ENCODE results near the gene SNRPA.
A peak's percentile ranks its signal among the peaks of the same experiment; 100 is the strongest.

The SNRPA gene

GRCh38 chr19:40797963-40798682, 47.1 kb downstream of the SNRPA start:
- peak; percentile 58 for TF ChIP-seq FOXP2 (optimal IDR thresholded peaks at IDR 0.05; ENCODE audit: borderline replicate concordance, extremely low read depth, extremely low read length, insufficient read depth)
- no peak for TF ChIP-seq TAF1 (IDR thresholded peaks at IDR 0.05; ENCODE audit: borderline replicate concordance, insufficient read depth, low read length)

DNA sequence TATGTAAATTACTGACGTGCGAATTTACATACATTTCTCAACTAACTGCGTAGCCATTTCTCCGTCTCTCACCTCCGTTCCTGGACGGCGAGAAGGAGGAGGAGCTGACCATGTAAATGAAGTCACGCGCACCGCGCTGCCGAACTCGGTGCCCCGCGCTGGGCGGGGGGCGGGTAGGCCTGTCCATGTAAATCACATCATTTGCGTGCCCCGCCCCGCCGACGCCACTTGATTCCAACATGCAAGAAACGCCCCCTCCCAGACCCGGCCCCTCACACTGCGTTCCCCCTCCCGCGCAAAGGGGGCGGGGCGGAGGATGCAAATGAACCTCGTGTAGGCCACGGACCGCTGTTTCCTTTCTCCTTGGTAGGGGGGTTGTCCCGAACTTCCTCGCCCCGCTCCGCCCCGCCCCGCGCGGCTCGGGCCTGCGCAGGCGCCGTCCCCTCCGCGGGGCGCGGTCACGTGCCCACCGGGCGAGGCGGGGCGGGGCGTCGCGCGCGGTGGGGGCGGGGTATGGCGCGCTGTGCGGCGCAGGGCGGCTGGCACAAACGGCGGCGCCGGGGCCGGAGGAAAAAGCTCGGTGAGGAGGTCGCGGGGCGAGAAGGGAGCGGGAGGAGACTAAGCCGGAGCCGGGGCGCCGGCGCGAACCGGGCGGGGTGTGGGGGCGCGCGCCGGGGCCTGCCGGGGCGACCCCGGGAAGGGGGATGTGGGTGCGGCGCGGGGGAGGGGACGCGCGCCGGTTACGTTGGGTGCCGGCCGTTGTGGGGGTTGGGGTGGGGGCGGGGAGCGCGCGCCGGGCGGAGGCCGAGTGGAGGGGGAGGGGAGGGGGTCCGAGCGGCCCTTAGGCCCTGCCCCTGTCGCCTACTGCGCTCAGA, 47.9 kb downstream of the SNRPA start, which contains the start of gene EGLN2:
Gene EGLN2, plus strand, starts transcription at position 509 of the 875 bp plus-strand sequence. CDS start 1,382 bp downstream, outside the sequence.
- TF ChIP-seq TAF1 (IDR thresholded peaks at IDR 0.05; ENCODE audit: borderline replicate concordance, insufficient read depth, low read length) (peak; percentile 53; the same call in 1 of the 2 replicates), FOXP2 (optimal IDR thresholded peaks at IDR 0.05; ENCODE audit: borderline replicate concordance, extremely low read depth, extremely low read length, insufficient read depth) (peak; percentile 74), POLR2AphosphoS5 (IDR thresholded peaks at IDR 0.05; ENCODE audit: low read depth, low read length) (no peak; the same call in none of the 2 replicates), SIN3A (IDR thresholded peaks at IDR 0.05; ENCODE audit: borderline replicate concordance, insufficient read depth, low read length) (no peak)
- TF ChIP-seq, protein P1, sequence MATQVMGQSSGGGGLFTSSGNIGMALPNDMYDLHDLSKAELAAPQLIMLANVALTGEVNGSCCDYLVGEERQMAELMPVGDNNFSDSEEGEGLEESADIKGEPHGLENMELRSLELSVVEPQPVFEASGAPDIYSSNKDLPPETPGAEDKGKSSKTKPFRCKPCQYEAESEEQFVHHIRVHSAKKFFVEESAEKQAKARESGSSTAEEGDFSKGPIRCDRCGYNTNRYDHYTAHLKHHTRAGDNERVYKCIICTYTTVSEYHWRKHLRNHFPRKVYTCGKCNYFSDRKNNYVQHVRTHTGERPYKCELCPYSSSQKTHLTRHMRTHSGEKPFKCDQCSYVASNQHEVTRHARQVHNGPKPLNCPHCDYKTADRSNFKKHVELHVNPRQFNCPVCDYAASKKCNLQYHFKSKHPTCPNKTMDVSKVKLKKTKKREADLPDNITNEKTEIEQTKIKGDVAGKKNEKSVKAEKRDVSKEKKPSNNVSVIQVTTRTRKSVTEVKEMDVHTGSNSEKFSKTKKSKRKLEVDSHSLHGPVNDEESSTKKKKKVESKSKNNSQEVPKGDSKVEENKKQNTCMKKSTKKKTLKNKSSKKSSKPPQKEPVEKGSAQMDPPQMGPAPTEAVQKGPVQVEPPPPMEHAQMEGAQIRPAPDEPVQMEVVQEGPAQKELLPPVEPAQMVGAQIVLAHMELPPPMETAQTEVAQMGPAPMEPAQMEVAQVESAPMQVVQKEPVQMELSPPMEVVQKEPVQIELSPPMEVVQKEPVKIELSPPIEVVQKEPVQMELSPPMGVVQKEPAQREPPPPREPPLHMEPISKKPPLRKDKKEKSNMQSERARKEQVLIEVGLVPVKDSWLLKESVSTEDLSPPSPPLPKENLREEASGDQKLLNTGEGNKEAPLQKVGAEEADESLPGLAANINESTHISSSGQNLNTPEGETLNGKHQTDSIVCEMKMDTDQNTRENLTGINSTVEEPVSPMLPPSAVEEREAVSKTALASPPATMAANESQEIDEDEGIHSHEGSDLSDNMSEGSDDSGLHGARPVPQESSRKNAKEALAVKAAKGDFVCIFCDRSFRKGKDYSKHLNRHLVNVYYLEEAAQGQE (IDR thresholded peaks at IDR 0.05; ENCODE audit: insufficient read depth in 1 of 2, low read depth in 2 of 2, low read length in 2 of 2): no peak

- TF ChIP-seq, protein P1 (IDR thresholded peaks at IDR 0.05; ENCODE audit: insufficient read depth in 1 of 2, low read depth in 2 of 2, low read length in 2 of 2): no peak
- no peak for TF ChIP-seq FOXP2 (optimal IDR thresholded peaks at IDR 0.05; ENCODE audit: borderline replicate concordance, extremely low read depth, extremely low read length, insufficient read depth)
- TF ChIP-seq SIN3A (IDR thresholded peaks at IDR 0.05; ENCODE audit: borderline replicate concordance, insufficient read depth, low read length): no peak
These were observed 48.7 kb downstream of the SNRPA start for GRCh38 chr19:40799558-40800338.

- TF ChIP-seq TAF1 (IDR thresholded peaks at IDR 0.05; ENCODE audit: borderline replicate concordance, insufficient read depth, low read length) (no peak), SIN3A (IDR thresholded peaks at IDR 0.05; ENCODE audit: borderline replicate concordance, insufficient read depth, low read length) (no peak), POLR2AphosphoS5 (IDR thresholded peaks at IDR 0.05; ENCODE audit: low read depth, low read length) (no peak), FOXP2 (optimal IDR thresholded peaks at IDR 0.05; ENCODE audit: borderline replicate concordance, extremely low read depth, extremely low read length, insufficient read depth) (no peak)
- TF ChIP-seq, protein P1 (IDR thresholded peaks at IDR 0.05; ENCODE audit: insufficient read depth in 1 of 2, low read depth in 2 of 2, low read length in 2 of 2): no peak
These were observed 49.5 kb downstream of the SNRPA start for GRCh38 chr19:40800339-40800996.

DNA sequence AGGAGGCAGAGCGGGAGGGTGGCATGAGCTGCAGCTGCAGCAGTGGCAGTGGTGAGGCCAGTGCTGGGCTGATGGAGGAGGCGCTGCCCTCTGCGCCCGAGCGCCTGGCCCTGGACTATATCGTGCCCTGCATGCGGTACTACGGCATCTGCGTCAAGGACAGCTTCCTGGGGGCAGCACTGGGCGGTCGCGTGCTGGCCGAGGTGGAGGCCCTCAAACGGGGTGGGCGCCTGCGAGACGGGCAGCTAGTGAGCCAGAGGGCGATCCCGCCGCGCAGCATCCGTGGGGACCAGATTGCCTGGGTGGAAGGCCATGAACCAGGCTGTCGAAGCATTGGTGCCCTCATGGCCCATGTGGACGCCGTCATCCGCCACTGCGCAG, 50.0 kb downstream of the SNRPA start:
- TF ChIP-seq TAF1 (IDR thresholded peaks at IDR 0.05; ENCODE audit: borderline replicate concordance, insufficient read depth, low read length) (no peak), FOXP2 (optimal IDR thresholded peaks at IDR 0.05; ENCODE audit: borderline replicate concordance, extremely low read depth, extremely low read length, insufficient read depth) (no peak), POLR2AphosphoS5 (IDR thresholded peaks at IDR 0.05; ENCODE audit: low read depth, low read length) (no peak), SIN3A (IDR thresholded peaks at IDR 0.05; ENCODE audit: borderline replicate concordance, insufficient read depth, low read length) (no peak)
- TF ChIP-seq, protein P1 (IDR thresholded peaks at IDR 0.05; ENCODE audit: insufficient read depth in 1 of 2, low read depth in 2 of 2, low read length in 2 of 2): no peak

Data from PFSK-1 (cell line).